ENCODE data around the gene SERPINC1. TPM values are rescaled to one million over a fixed set of nuclear protein-coding genes. Genes with fewer than 3 reads are reported as not detected.
A peak's percentile ranks its signal among the peaks of the same experiment; 100 is the strongest.

SERPINC1 gene
- total and polyA plus RNA-seq, 10 of the 15 experiments (the other 5 are each of a cell fraction or from before 2014, with no cell fraction given): 0.11 to 0.44 TPM; not detected in 8

DNA sequence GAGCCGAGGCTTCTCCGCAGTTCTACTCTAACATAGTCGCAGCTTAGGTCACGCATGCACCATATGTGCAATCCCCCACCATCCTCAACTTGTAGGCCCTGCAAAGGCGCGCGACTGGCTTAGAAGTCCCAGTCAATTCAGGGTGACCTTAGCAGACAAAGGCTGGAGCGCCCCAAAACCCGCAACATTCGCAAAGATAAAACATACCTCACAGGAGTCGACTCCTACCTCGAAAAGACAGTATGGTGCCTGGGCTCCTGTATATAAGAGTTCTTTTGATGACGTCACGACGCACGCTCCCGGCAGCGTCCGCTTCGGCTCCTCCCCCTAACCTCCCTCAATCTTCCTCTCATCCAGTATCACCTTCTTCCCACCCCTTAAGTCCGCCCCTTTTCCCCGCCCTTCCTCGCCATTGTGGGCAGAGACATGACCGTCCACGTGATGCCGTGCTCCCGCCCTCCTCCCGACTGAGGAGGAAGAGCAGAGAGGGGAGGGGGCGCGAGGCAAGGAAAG is 49.3 kb downstream of the SERPINC1 start, which contains the start of gene GAS5 (continued):
- TF ChIP-seq, protein P1, sequence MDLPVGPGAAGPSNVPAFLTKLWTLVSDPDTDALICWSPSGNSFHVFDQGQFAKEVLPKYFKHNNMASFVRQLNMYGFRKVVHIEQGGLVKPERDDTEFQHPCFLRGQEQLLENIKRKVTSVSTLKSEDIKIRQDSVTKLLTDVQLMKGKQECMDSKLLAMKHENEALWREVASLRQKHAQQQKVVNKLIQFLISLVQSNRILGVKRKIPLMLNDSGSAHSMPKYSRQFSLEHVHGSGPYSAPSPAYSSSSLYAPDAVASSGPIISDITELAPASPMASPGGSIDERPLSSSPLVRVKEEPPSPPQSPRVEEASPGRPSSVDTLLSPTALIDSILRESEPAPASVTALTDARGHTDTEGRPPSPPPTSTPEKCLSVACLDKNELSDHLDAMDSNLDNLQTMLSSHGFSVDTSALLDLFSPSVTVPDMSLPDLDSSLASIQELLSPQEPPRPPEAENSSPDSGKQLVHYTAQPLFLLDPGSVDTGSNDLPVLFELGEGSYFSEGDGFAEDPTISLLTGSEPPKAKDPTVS (IDR thresholded peaks at IDR 0.05; ENCODE audit: low read depth, low read length): no peak; the same call in 1 of the 2 replicates
- TF ChIP-seq HCFC1 (IDR thresholded peaks at IDR 0.05; ENCODE audit: low read length): peak; percentile 46; the same call in 1 of the 2 replicates
- no peak for TF ChIP-seq KDM1A (IDR thresholded peaks at IDR 0.05; ENCODE audit: borderline replicate concordance)
- TF ChIP-seq, protein P2, sequence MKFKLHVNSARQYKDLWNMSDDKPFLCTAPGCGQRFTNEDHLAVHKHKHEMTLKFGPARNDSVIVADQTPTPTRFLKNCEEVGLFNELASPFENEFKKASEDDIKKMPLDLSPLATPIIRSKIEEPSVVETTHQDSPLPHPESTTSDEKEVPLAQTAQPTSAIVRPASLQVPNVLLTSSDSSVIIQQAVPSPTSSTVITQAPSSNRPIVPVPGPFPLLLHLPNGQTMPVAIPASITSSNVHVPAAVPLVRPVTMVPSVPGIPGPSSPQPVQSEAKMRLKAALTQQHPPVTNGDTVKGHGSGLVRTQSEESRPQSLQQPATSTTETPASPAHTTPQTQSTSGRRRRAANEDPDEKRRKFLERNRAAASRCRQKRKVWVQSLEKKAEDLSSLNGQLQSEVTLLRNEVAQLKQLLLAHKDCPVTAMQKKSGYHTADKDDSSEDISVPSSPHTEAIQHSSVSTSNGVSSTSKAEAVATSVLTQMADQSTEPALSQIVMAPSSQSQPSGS (IDR thresholded peaks at IDR 0.05; ENCODE audit: low read length): peak; percentile 60; the same call in 1 of the 2 replicates
- TF ChIP-seq JUNB (IDR thresholded peaks at IDR 0.05): peak; percentile 28; the same call in 1 of the 2 replicates
- peak; percentile 81 for TF ChIP-seq LARP7 (IDR thresholded peaks at IDR 0.05)
- TF ChIP-seq, protein P3, sequence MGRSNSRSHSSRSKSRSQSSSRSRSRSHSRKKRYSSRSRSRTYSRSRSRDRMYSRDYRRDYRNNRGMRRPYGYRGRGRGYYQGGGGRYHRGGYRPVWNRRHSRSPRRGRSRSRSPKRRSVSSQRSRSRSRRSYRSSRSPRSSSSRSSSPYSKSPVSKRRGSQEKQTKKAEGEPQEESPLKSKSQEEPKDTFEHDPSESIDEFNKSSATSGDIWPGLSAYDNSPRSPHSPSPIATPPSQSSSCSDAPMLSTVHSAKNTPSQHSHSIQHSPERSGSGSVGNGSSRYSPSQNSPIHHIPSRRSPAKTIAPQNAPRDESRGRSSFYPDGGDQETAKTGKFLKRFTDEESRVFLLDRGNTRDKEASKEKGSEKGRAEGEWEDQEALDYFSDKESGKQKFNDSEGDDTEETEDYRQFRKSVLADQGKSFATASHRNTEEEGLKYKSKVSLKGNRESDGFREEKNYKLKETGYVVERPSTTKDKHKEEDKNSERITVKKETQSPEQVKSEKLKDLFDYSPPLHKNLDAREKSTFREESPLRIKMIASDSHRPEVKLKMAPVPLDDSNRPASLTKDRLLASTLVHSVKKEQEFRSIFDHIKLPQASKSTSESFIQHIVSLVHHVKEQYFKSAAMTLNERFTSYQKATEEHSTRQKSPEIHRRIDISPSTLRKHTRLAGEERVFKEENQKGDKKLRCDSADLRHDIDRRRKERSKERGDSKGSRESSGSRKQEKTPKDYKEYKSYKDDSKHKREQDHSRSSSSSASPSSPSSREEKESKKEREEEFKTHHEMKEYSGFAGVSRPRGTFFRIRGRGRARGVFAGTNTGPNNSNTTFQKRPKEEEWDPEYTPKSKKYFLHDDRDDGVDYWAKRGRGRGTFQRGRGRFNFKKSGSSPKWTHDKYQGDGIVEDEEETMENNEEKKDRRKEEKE (IDR thresholded peaks at IDR 0.05): no peak
- TF ChIP-seq CREM (IDR thresholded peaks at IDR 0.05; ENCODE audit: low read depth): peak; percentile 95
- no peak for TF ChIP-seq WRNIP1 (IDR thresholded peaks at IDR 0.05; ENCODE audit: borderline replicate concordance, low read depth, low read length)
- peak; percentile 99 for TF ChIP-seq SMAD5 (IDR thresholded peaks at IDR 0.05; ENCODE audit: low read depth)
- TF ChIP-seq MTA3 (IDR thresholded peaks at IDR 0.05; ENCODE audit: borderline replicate concordance, low read length): peak; percentile 84; the same call in 1 of the 2 replicates
- TF ChIP-seq FOS (IDR thresholded peaks at IDR 0.05; ENCODE audit: borderline replicate concordance, extremely low read depth, insufficient read length): no peak
- peak; percentile 90 for TF ChIP-seq RELA (IDR thresholded peaks at IDR 0.05; ENCODE audit: borderline replicate concordance, partially characterized antibody)
- no peak; the same call in none of the 2 replicates for TF ChIP-seq NR2F1 (conservative IDR thresholded peaks at IDR 0.05)
- TF ChIP-seq, protein P4, sequence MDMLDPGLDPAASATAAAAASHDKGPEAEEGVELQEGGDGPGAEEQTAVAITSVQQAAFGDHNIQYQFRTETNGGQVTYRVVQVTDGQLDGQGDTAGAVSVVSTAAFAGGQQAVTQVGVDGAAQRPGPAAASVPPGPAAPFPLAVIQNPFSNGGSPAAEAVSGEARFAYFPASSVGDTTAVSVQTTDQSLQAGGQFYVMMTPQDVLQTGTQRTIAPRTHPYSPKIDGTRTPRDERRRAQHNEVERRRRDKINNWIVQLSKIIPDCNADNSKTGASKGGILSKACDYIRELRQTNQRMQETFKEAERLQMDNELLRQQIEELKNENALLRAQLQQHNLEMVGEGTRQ (IDR thresholded peaks at IDR 0.05; ENCODE audit: borderline replicate concordance, low read depth, low read length): peak; percentile 76
- TF ChIP-seq, protein P5, sequence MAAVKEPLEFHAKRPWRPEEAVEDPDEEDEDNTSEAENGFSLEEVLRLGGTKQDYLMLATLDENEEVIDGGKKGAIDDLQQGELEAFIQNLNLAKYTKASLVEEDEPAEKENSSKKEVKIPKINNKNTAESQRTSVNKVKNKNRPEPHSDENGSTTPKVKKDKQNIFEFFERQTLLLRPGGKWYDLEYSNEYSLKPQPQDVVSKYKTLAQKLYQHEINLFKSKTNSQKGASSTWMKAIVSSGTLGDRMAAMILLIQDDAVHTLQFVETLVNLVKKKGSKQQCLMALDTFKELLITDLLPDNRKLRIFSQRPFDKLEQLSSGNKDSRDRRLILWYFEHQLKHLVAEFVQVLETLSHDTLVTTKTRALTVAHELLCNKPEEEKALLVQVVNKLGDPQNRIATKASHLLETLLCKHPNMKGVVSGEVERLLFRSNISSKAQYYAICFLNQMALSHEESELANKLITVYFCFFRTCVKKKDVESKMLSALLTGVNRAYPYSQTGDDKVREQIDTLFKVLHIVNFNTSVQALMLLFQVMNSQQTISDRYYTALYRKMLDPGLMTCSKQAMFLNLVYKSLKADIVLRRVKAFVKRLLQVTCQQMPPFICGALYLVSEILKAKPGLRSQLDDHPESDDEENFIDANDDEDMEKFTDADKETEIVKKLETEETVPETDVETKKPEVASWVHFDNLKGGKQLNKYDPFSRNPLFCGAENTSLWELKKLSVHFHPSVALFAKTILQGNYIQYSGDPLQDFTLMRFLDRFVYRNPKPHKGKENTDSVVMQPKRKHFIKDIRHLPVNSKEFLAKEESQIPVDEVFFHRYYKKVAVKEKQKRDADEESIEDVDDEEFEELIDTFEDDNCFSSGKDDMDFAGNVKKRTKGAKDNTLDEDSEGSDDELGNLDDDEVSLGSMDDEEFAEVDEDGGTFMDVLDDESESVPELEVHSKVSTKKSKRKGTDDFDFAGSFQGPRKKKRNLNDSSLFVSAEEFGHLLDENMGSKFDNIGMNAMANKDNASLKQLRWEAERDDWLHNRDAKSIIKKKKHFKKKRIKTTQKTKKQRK (IDR thresholded peaks at IDR 0.05; ENCODE audit: low read depth, low read length): no peak
- peak; percentile 92 for TF ChIP-seq YY1 (IDR thresholded peaks at IDR 0.05; ENCODE audit: low read depth, low read length)
- peak; percentile 94 for TF ChIP-seq BACH1 (IDR thresholded peaks at IDR 0.05; ENCODE audit: borderline replicate concordance)

Measured in GM12878 (cell line).